Measurements from ENCODE around the gene NTN1. TPM values are rescaled to one million over a fixed set of nuclear protein-coding genes. Genes with fewer than 3 reads are reported as not detected.

Gene NTN1
- total and polyA plus RNA-seq, 2 of the 4 experiments (the other 2 are of a cell fraction), result under 0.01 to 0.07 TPM

GRCh38 chr17:9211133-9211765 lies 189.9 kb downstream of the NTN1 start:
- Histone ChIP-seq H3K27me3 (ENCODE audit: control insufficient read depth, insufficient read depth, low read length) (peaks cover 9% of the 10 kb centered on the region; the same call in 1 of the 2 replicates), H3K9me1 (ENCODE audit: insufficient read depth, low read length) (no peaks in the 10 kb centered on the region), H2BK120ac (ENCODE audit: low read depth, low read length) (no peak overlapping the region), H4K91ac (ENCODE audit: insufficient read depth, low read depth, low read length) (no peak overlapping the region), H4K8ac (ENCODE audit: low read depth in 2 of 2, low read length in 2 of 2) (no peak overlapping the region), H2BK20ac (ENCODE audit: low read depth, low read length) (no peak overlapping the region), H3K18ac (ENCODE audit: low read depth, low read length) (no peak overlapping the region), H3K4ac (ENCODE audit: low read depth, low read length) (no peak overlapping the region), H3K36me3 (ENCODE audit: control insufficient read depth, insufficient read depth, low read length) (no peaks in the 10 kb centered on the region), H4K5ac (ENCODE audit: low read depth, low read length) (no peak overlapping the region), H3K27ac (ENCODE audit: insufficient read depth, low read length) (no peak overlapping the region), H3K14ac (replicated peaks; ENCODE audit: low read depth, low read length) (no peak overlapping the region), H3K79me1 (ENCODE audit: low read depth in 1 of 2, low read length in 2 of 2) (no peaks in the 10 kb centered on the region), H2AK9ac (replicated peaks; ENCODE audit: low read depth, low read length, poor library complexity) (no peak overlapping the region), H3K23ac (ENCODE audit: low read depth, low read length) (no peak overlapping the region), H3K4me2 (ENCODE audit: low read depth, low read length) (no peak overlapping the region), H2BK15ac (ENCODE audit: low read depth, low read length) (no peak overlapping the region), H3K4me3 (ENCODE audit: insufficient read depth, low read depth, low read length) (no peak overlapping the region), H2AFZ (replicated peaks; ENCODE audit: low read length, poor library complexity) (peak overlapping the region; percentile 46), H3K56ac (ENCODE audit: extremely low read depth, insufficient read depth, low read length) (no peak overlapping the region), H3K9ac (ENCODE audit: low read depth, low read length) (no peak overlapping the region), H3K4me1 (ENCODE audit: control insufficient read depth, insufficient read depth, low read length) (no peaks in the 10 kb centered on the region; the same call in 1 of the 2 replicates), H4K20me1 (ENCODE audit: insufficient read depth, low read length) (no peaks in the 10 kb centered on the region), H2AK5ac (ENCODE audit: low read depth, low read length) (no peak overlapping the region), H2BK5ac (ENCODE audit: low read depth, low read length, poor library complexity, severe bottlenecking) (no peak overlapping the region), H3K9me3 (ENCODE audit: control insufficient read depth, insufficient read depth, low read length) (peaks cover 4% of the 10 kb centered on the region; the same call in 1 of the 2 replicates)
- dilution Hi-C loops (cut with HindIII; ENCODE audit: low sequenced_read_pairs, unreplicated experiment) (no loop called here), in situ Hi-C loops (cut with MboI; ENCODE audit: low sequenced_read_pairs) (no loop called here), intact Hi-C loops (cut with micrococcal nuclease) (loop anchor here (10.0 kb wide), 1 partner anchor 64 kb away; no protein-coding TSS in a partner anchor)
- ATAC-seq (ENCODE audit: low read depth) (no peak), DNase-seq (no peak)
- 63% methylated on average over 4 of the region's 13 CpGs; no CpG with 5 or more reads in 1 of the 2 experiments for WGBS, 2 experiments (ENCODE audit: extremely low coverage in 2 of 2, insufficient read length in 1 of 2)
- ChIA-PET POLR2A (ENCODE audit: unreplicated experiment) (no interaction called here), CTCF (no interaction called here)
- no TSS peak for BruUV-seq (replicated peaks)
- TF ChIP-seq MXI1 (IDR thresholded peaks at IDR 0.05; ENCODE audit: borderline replicate concordance, low read depth, low read length) (no peak), CTCF (conservative IDR thresholded peaks at IDR 0.05; ENCODE audit: low read depth, low read length) (no peak), CEBPB (IDR thresholded peaks at IDR 0.05; ENCODE audit: low read depth, low read length) (no peak), SMC3 (IDR thresholded peaks at IDR 0.05; ENCODE audit: low read depth, low read length) (no peak)
